SK-N-SH treated with all-trans-retinoic acid at 6 μM for 48 hours (cell line): ENCODE measurements around the gene PPARD.

Experiments used
- SNAI2 ChIP-seq: fragments of 250-450 bp; sonication (Bioruptor Pico); IDR thresholded peaks from 2 replicates; pipeline ENCODE4 v1.5.0; 2020; ENCODE audit warnings: mild to moderate bottlenecking, moderate library complexity
- ZNF70 ChIP-seq: fragments of 450-650 bp; formaldehyde crosslinking; IDR thresholded peaks from 2 replicates; pipeline ENCODE4 v1.5.0; 2020; ENCODE audit warnings: mild to moderate bottlenecking, moderate library complexity

- TF ChIP-seq SNAI2 (no peak), ZNF70 (CRISPR knock-in tag) (no peak)
Observed at GRCh38 chr6:35473850-35474130, 131.4 kb downstream of the PPARD start.
